NOMO-1 treated with dmso at 0.1 percent for 144 hours (cell line): ENCODE measurements around the gene GALNT15.

Experiments
- DNase-seq: peaks from one replicate; lab custom pipeline; 2025; ENCODE audit not compliant: unreplicated experiment; lab: John Stamatoyannopoulos, UW

The GALNT15 gene

DNA sequence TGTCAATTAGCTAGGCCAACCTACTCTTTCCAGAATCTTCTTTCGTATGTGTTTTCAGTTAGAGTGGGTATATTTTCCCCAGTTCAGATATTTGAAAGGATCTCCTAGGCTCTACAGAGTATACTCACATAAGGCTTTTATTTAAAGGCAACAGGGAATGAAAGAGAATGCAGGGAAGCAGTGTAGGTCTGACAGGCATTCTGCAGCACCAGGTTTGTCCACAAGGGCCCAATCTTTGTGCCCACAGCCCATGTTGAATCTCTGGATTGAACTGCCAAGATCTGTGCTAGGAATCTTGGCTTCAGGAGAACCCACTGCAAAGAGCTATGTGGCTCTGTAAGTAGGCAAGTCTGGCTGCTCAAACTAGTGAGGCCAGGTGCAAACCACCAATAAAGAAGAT is 24.2 kb upstream of the GALNT15 start:
- DNase-seq = no peak

GRCh38 chr3:16151109-16151508 is 23.4 kb upstream of the GALNT15 start:
- DNase-seq = no peak

- no peak for DNase-seq
Observed at GRCh38 chr3:16168211-16168610, 6.3 kb upstream of the GALNT15 start.

GRCh38 chr3:16171009-16171408 is 3.5 kb upstream of the GALNT15 start:
- DNase-seq = no peak

DNA sequence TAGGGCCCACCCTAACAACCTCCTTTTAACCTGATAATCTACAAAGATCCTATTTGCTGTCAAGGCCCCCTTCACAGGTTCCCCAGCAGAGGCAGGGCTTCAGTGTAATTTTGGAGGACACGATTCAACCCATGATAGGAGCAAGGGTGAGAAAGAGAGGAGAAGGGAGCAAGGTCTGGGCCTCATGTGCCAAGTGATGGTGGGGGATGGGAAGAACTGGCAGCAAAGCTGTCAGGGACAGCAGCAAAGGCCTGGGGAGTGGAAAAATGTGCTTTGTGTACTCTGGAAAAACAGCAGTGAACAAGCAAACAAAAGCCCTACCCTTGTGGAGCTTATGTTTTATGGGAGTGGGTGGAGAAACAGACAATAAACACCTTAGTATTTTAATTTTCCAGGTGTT is 2.7 kb upstream of the GALNT15 start:
- DNase-seq = no peak

- DNase-seq = no peak
Observed at GRCh38 chr3:16173283-16174025, 1.0 kb upstream of the GALNT15 start.

DNA sequence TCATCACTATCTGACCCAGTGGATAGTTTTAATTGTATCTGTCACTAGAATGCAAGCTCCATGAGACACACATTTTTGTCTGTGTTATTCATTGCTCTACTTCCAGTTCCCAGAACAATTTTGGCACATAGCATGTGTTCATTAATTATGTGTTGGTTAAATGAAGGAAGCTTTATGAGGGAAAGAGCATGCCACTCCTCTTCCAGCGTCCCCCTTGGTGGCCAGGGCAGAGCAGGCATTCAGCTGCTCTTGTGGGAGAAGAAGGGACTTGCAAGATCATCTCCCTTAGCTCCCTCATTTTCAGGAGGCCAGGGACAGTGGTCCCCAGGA is 489 bp upstream of the GALNT15 start:
- DNase-seq = no peak

GRCh38 chr3:16174976-16175901 is 759 bp downstream of the GALNT15 start:
- no peak for DNase-seq

DNA sequence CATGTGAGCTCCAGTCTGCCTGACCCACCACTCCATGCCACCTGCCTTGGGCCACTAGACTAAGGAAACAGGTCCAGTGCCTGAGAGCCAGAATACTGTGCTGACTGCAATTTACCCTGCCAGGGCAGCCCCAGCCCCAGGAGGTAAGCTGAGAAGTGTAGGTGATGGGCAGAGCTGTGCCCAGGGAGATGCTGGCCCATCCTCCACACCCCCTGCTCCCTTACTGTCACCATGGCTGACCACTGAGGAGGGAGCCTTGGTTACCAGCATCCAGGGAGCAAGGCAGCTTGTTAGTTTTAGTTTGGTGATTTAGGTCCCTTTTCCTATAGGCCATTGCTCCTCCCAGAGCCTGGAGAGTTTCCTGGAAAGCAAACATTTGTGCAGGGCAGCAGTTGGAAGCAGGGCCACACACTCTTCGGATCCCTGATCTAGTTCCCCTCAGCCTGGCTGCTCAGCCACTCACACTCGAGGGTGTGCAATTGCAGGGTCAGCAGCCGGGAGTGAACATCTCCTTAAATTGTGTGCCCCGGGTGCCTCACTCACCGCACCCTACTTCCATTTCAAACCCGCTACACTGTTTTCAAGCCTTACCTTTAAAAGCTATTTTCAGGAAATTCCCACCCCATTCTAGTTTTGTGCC is 2.0 kb downstream of the GALNT15 start:
- no peak for DNase-seq

GRCh38 chr3:16177382-16177781 is 2.9 kb downstream of the GALNT15 start:
- no peak for DNase-seq

DNA sequence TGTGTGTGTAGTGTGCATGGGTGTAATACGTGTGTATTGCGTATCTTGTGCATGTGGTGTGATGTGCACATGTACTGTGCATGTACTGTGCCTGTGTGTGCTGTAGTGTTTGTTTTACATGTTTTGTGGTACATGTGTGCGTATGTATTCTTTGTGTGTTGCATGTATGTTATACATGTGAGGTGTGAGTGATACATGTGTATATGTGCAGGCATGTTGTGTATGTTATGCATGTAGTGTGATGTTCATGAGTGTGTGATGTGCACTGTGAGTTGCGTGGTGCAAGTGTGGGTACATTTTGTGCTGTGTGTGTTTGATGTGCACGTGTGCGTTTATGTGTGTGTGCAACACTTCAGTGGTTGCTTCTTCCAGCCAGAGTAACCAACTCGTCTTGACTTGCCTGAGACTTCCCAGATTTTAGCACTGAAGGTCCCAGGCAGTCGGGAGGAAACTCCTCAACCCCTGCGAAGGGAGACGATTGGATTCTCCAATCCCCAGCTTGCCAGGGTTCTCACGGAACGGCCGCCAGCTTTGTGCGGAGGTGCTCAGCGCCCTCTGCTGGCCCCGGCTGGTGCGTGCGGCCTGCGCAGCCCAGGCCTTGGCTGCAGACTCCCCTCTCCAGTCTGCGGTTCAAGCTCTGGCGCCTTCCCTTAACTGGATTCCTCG is 3.6 kb downstream of the GALNT15 start:
- DNase-seq = no peak

GRCh38 chr3:16178628-16178988 is 4.1 kb downstream of the GALNT15 start:
- DNase-seq = no peak

DNA sequence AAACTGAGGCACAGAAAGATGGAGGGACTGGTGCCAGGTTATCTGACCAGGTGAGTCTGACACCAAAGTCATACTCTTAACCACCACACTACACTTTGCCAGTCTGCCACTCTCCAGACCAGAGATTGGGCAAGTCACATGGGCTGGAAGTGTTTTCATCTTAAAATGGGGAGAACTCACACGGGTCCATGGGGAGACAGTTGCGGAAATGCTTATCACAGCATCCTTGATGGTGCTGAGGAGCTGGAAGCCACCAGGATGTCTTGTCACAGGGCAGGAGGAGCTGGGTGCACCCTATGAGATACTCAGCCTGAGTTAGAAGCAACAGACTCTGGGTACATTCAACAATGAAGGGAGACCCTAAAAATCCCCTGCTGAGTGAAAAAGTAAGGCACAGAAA is 4.8 kb downstream of the GALNT15 start:
- no peak for DNase-seq

GRCh38 chr3:16179771-16180736 is 5.6 kb downstream of the GALNT15 start:
- no peak for DNase-seq

DNA sequence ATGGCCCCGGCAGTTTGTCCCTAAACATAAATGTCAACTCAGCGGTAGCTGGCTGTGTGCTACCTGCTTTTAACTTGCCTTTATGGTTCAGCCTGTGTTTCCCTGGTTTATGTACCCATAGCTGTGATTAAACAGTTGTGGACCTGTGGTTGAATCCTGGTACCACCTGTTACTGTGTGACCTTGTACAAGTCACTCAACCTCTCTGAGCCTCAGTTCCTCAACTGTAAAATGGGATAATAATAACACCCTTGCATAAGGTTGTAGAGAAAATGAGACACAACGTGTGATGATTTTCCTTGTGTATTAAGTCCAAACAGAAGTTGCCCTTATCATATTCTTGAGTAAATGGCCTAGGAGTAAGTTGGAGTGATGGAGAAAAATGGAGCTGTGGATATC is 6.3 kb downstream of the GALNT15 start:
- no peak for DNase-seq

DNA sequence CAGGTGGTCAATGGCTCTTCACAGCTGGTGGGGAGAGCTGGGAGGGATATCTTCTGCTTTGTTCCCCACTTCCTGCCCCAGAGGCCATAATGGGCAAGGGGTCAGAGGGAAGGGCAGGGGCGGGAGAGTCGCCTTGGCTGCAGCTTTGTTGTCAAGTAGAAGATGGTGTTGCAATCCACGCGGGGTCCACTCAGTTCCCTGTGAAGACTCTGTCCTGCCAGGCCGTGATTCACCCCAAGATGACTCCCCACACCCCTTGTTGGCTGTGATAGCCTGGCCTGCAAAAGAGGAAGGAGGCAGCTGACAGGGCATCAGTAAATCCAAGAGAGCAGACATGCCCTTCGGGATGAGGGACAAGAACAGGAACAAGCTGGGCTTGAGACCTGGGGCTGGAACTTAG is 6.9 kb downstream of the GALNT15 start:
- no peak for DNase-seq

GRCh38 chr3:16182183-16182582 is 7.7 kb downstream of the GALNT15 start:
- no peak for DNase-seq

GRCh38 chr3:16182612-16183011 is 8.1 kb downstream of the GALNT15 start:
- no peak for DNase-seq

- DNase-seq = no peak
Observed at GRCh38 chr3:16183082-16183481, 8.6 kb downstream of the GALNT15 start.

DNA sequence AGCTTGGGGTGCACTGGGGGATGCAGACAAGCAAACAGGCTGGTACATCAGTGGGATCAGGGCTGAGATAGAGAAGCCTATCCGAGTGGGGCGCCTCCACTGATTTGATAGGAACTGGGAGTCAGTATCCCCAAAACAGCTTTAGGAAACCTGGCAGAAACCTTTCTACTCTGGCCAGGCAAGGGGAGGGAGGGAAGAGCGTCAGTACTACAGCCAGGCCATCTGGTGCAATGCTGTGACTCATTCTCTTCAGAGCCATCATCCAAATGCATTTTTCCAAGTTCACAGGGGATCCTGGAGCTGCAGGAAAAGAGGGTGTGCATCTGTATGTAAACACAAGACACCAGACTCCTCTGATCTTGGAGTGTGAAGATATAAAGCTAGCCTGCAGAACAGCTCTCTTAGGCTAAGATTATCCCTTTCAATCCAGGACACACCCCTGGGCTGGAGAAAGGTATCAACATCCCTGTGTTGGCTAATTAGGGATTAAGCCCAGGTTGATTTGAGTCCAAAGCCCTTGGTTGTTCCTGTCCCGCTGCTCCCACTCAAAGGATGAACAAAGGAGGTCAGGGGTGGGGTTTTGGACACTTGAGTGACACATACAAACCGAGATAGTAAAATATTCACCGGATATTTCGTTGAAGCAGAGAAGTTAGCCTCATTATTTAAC is 9.3 kb downstream of the GALNT15 start:
- DNase-seq = no peak
